Vagina (tissue), 2 donors: ENCODE measurements around the gene IQSEC1. TPM values are rescaled to one million over a fixed set of nuclear protein-coding genes. Genes with fewer than 3 reads are reported as not detected.

ENCODE experiments used
- DNase-seq, 2 donors: peaks; one replicate each; pipeline ENCODE4 v3.0.0-alpha.2; 2017; ENCODE audit errors: extremely low spot score in 2 of 2
- H3K27ac ChIP-seq: fragments of 200-600 bp; sonication (generic); one replicate; pipeline ENCODE4 v1.5.1; 2019
- H3K27me3 ChIP-seq: fragments of 200-600 bp; sonication (generic); one replicate; pipeline ENCODE4 v1.5.1; 2019
- H3K36me3 ChIP-seq, 2 donors: fragments of 200-600 bp; sonication (generic); one replicate each; pipeline ENCODE4 v1.5.1; 2017 to 2019
- H3K4me1 ChIP-seq: fragments of 200-600 bp; sonication (generic); one replicate; pipeline ENCODE4 v1.5.1; 2019
- H3K4me3 ChIP-seq, 2 donors: fragments of 200-600 bp; sonication (generic); 1 replicate in 1 of 2; 2 replicates in 1 of 2; pipeline ENCODE4 v1.5.1; 2016 to 2019
- H3K9me3 ChIP-seq: fragments of 200-600 bp; sonication (generic); one replicate; pipeline ENCODE4 v1.5.1; 2019
- CTCF ChIP-seq, 3 experiments: fragments of 450-650 bp in 2 of 3; fragments of 200-600 bp in 1 of 3; sonication (generic) in 1 of 3; IDR thresholded peaks; one replicate each; pipeline ENCODE4 v1.5.1; 2017 to 2019; ENCODE audit warnings: antibody characterized with exemption in 3 of 3, mild to moderate bottlenecking in 2 of 3, moderate library complexity in 2 of 3
- POLR2A ChIP-seq, 2 donors: fragments of 450-650 bp; IDR thresholded peaks; one replicate each; pipeline ENCODE4 v1.6.1; 2017; ENCODE audit warnings: antibody characterized with exemption in 2 of 2, mild to moderate bottlenecking in 2 of 2, moderate library complexity in 2 of 2
- POLR2AphosphoS5 ChIP-seq, 2 donors: sonication (generic); formaldehyde crosslinking; IDR thresholded peaks; one replicate each; pipeline ENCODE4 v1.9.0; 2017; ENCODE audit warnings: antibody characterized with exemption in 2 of 2, mild to moderate bottlenecking in 2 of 2, low read depth in 1 of 2; ENCODE audit not compliant: insufficient read depth in 1 of 2
- intact Hi-C: fragments of 100-400 bp; cut with DNase I; formaldehyde crosslinking; loops from one replicate; pipeline ENCODE4 v1.15.1; 2023
- total RNA-seq: library from RNA; depleted of rRNA; stranded (reverse); fragments of >200 nt; gene quantifications from one replicate; pipeline ENCODE4 v1.2.3, GENCODE V29; 2016

The IQSEC1 gene
- total RNA-seq, 1 donor from 2014 or later = 34.9 TPM

GRCh38 chr3:12981306-12982275 is 91.6 kb downstream of the IQSEC1 start:
- TF ChIP-seq POLR2A (IDR thresholded peaks at IDR 0.05) (no peak), CTCF (IDR thresholded peaks at IDR 0.05) (no peak), POLR2AphosphoS5 (IDR thresholded peaks at IDR 0.05; ENCODE audit: insufficient read depth in 1 of 2, low read depth in 1 of 2) (no peak)
- intact Hi-C loops = no loop called here
- Histone ChIP-seq H3K4me3 (no peak overlapping the region), H3K36me3 (no peaks in the 10 kb centered on the region), H3K9me3 (no peaks in the 10 kb centered on the region), H3K27ac (no peak overlapping the region), H3K4me1 (no peaks in the 10 kb centered on the region), H3K27me3 (no peaks in the 10 kb centered on the region)
- no peak for DNase-seq

GRCh38 chr3:12980596-12981290 is 92.5 kb downstream of the IQSEC1 start:
- no peak for DNase-seq
- no peaks in the 10 kb centered on the region for H3K9me3 ChIP-seq
- no peaks in the 10 kb centered on the region for H3K4me1 ChIP-seq
- no peaks in the 10 kb centered on the region for H3K27me3 ChIP-seq
- H3K36me3 ChIP-seq = no peaks in the 10 kb centered on the region
- no peak overlapping the region for H3K4me3 ChIP-seq
- H3K27ac ChIP-seq = no peak overlapping the region
- TF ChIP-seq POLR2A (IDR thresholded peaks at IDR 0.05) = no peak
- no peak for TF ChIP-seq POLR2AphosphoS5 (IDR thresholded peaks at IDR 0.05; ENCODE audit: insufficient read depth in 1 of 2, low read depth in 1 of 2)
- no peak for TF ChIP-seq CTCF (IDR thresholded peaks at IDR 0.05)
- intact Hi-C loops = no loop called here

- no peaks in the 10 kb centered on the region for H3K4me1 ChIP-seq
- H3K9me3 ChIP-seq = no peaks in the 10 kb centered on the region
- no peak overlapping the region for H3K4me3 ChIP-seq
- no peak overlapping the region for H3K27ac ChIP-seq
- no peaks in the 10 kb centered on the region for H3K27me3 ChIP-seq
- DNase-seq = no peak
- TF ChIP-seq CTCF (IDR thresholded peaks at IDR 0.05) (no peak), POLR2A (IDR thresholded peaks at IDR 0.05) (no peak), POLR2AphosphoS5 (IDR thresholded peaks at IDR 0.05; ENCODE audit: insufficient read depth in 1 of 2, low read depth in 1 of 2) (no peak)
- intact Hi-C loops = no loop called here
- H3K36me3 ChIP-seq = no peaks in the 10 kb centered on the region
Measured at GRCh38 chr3:12979947-12980487, 93.2 kb downstream of the IQSEC1 start.

GRCh38 chr3:12979151-12979946 is 93.9 kb downstream of the IQSEC1 start:
- intact Hi-C loops = no loop called here
- no peaks in the 10 kb centered on the region for H3K27me3 ChIP-seq
- no peak overlapping the region for H3K4me3 ChIP-seq
- TF ChIP-seq POLR2A (IDR thresholded peaks at IDR 0.05) = no peak
- TF ChIP-seq POLR2AphosphoS5 (IDR thresholded peaks at IDR 0.05; ENCODE audit: insufficient read depth in 1 of 2, low read depth in 1 of 2) = no peak
- TF ChIP-seq CTCF (IDR thresholded peaks at IDR 0.05) = no peak
- no peaks in the 10 kb centered on the region for H3K36me3 ChIP-seq
- H3K27ac ChIP-seq = no peak overlapping the region
- no peaks in the 10 kb centered on the region for H3K4me1 ChIP-seq
- no peak for DNase-seq
- no peaks in the 10 kb centered on the region for H3K9me3 ChIP-seq
